ENCODE results near the gene CERCAM.

CERCAM gene, protein sequence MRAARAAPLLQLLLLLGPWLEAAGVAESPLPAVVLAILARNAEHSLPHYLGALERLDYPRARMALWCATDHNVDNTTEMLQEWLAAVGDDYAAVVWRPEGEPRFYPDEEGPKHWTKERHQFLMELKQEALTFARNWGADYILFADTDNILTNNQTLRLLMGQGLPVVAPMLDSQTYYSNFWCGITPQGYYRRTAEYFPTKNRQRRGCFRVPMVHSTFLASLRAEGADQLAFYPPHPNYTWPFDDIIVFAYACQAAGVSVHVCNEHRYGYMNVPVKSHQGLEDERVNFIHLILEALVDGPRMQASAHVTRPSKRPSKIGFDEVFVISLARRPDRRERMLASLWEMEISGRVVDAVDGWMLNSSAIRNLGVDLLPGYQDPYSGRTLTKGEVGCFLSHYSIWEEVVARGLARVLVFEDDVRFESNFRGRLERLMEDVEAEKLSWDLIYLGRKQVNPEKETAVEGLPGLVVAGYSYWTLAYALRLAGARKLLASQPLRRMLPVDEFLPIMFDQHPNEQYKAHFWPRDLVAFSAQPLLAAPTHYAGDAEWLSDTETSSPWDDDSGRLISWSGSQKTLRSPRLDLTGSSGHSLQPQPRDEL

DNA sequence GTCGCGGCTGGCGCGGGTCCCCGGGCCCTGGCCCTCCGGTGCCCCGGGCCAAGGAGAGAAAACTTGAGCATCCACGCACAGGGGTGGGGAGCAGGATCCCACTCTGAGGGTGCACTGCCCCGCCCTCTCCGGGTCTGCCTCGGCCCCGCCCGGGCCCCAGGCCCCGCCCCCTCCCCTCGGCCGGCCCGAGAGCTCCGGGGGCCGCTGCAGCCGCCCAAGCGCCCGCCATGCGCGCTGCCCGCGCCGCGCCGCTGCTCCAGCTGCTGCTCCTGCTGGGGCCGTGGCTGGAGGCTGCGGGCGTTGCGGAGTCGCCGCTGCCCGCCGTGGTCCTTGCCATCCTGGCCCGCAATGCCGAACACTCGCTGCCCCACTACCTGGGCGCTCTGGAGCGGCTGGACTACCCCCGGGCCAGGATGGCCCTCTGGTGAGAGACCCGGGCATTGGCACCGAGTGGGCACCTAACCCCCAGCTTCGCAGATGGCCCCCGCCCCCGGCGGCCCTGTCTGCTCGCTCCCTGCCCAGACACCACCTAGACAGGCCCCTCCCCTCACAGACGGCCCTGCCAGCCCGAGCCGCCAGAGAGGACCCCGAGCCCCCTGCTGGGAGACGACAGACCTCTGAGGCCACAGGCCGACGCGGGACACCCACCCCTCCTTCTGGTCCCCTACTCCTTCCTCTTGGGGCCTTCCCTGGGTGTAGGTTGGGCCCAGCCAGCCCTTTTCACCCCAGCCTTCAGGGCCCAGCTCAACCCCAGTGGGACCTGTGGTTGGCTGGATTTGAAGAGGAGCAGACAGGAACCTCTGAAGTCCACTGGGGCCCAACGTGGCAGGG lies at the start of gene CERCAM:
TSS of gene CERCAM (plus strand) at position 207 of the 831 bp plus-strand sequence. CDS start at position 228, 21 bp downstream.
- DNase-seq: peak in 30 of 56 donors; percentile 23 to 82 (median 52)

DNA sequence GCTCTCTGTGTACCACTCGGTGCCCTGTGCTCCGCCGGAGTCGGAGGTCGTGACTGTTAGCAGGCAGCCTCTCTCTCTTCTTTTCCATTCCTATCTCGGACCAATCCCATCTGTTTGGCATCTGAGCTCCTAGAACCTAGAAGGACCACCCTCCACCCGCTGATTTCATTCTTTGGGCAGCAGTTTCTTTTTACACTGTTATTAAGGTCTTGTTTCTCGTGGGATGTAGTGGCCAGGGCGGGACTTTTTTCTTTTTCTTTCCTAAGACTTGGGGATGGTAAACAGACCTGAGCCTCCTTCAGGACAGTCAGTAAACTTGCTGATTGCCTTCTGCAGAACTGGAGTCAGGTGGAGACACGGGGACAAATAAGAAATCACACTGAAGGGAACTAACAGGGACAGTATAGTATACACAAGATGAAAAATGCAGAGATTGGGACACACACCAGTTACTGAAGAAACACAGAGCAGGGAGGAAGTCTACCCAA lies 49.0 kb upstream of the CERCAM start:
- no peak for DNase-seq

DNA sequence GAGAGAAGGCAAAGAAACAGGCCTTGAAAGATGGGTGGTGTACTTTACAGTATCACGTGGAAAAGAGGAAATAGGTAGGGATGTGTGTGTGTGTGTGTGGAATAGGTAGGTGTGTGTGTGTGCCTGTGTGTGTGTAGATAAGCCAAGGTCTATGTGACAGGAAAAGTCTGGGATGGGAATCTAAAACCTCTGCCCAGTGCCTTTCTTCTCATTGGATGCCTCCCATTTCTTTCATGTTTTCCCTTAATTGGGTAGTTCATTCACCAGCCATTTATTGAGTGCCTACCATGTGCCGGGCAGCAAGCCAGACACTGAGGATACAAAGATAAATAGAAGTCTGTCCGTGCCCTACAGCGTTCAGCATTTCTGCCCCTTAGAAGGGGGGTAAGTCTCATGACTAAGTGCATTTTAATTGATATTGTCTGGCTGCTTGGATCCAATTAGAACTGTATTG lies 48.4 kb upstream of the CERCAM start:
- DNase-seq: peak in 40 of 56 donors; percentile 12 to 83 (median 52)

DNA sequence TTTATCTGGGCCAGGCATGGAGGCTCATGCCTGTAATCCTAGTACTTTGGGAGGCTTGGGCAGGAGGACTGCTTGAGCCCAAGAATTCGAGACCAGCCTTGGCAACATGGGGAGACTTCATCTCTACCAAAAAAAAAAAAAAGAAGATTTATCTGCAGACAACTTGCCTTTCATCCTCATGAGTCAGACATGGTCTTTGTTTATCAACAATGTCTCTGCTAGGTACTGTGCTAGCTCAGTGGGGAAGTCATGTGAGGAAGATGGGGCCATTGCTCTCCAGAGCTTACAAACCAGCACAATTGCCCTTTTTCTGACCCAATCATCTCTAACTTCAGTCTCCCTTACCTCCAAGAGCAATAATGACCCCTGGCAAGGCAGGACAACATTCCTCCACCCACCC lies 47.9 kb upstream of the CERCAM start:
- peak in 1 of 56 donors; percentile 31 for DNase-seq

DNA sequence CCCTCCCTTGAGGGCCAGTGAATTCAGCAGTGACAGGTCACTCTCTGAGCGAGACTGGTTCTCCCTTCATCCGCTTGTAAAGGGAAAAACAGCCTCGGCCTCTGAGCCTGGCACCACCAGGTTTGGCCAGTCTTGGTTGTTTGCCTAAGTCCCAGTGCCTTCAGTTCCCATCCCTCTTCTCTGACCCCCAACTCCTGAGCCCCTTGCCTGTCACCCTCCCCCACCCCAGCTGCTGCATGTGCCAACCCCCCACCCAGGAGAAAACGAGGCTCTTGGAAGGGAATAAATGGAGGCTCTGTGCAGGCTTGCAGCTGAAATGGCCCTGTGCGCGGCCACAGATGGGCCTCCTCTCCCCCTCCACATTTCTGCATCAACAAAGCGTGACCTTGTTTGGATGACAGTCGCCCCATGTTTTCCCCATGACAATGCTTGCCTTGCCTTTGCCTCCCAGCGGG lies 46.4 kb upstream of the CERCAM start:
- DNase-seq: peak in 54 of 56 donors; percentile 52 to 95 (median 85)

DNA sequence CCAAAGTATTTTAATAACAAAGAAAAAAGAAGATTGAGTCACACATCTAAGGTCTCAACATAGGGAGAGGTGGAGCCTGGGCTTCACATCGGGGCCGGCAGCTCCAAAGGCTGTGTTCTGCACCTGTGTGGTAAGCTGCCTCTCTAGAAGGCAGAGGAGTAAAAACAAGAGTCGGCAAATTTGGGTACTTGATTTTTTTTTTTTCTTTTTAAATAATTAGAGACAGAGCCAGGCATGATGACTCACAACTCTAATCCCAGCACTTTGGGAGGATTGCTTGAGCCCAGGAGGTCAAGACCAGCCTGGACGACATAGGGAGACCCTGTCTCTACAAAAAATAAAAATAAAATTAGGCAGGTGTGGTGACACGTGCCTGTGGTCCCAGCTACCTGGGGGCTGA lies 44.8 kb upstream of the CERCAM start:
- DNase-seq: no peak

DNA sequence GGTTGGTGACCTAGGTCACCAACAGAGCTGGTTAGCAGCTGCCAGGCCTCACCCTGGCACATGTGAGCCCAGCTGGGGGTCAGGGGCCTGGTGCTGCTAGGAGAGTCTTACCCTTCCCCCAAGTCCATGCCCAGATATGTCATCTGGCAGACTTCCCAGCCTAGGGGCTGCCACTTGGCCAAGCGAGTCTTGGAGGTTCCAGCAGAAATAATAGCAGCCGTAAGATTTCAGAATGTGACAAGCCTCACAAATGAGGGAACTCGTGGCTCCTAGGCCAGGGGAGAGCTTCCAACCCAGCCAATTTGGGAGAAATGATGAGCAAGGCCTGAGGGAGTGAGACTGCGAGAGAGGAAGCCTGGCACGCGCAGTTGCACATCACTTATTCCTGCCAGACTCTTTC lies 38.4 kb upstream of the CERCAM start:
- DNase-seq: peak in 41 of 56 donors; percentile 15 to 71 (median 50)

DNA sequence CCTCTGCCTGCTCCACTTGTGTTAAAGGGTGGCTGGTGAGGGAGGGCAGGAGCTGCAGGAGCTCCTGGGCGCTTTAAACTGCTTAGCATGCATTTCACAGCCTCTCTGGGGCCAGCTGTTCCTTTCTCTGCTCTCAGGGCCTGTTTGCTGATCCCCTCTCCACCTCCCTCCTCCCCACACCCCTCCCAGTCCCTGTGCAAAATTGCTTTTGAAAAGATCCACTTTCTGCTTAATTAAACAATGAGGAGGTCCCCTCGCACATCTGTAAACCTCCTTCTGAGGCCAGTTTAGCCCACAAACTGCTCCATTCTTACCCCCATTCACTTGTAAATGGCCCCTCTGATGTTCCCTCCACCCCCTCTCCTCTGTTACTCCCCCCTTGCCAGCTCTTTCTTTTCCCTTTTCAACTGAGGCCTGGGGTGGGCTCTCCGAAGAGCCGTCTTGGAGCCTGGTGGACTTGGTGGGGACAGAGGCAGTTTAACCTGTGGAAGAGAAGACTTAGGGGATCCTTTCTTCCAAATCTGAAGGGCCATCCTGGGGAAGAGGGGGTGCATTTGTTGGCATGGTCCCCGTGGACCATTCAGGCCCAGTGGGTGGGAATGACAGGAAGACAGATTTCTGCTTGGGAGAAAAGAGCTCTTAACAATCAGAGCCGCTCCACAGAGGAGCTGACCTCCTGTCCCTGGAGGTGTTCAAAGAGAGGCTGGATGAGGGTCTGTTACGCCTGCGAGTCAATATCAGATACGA lies 37.5 kb upstream of the CERCAM start:
- peak in 50 of 56 donors; percentile 23 to 85 (median 62) for DNase-seq

DNA sequence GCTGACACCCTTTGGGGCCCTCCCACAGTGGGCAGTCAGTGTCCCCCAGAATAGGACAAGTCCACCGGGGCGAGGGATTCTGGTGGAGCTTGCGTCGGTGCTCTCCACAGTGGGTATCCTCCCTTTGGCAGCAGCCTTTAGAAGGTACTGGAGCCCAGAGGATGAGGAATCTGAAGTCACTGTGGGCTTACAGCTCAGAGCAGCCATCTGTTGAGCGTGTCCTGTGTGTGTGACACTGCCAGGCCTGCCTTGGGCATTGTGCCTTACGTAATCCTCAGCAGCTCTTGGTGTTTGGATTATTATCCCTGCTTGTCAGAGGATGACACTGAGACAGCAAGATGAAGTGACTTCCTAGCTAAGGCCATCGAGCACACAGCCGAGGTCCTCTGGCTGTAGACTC lies 36.9 kb upstream of the CERCAM start:
- DNase-seq: peak in 47 of 56 donors; percentile 20 to 86 (median 62)

DNA sequence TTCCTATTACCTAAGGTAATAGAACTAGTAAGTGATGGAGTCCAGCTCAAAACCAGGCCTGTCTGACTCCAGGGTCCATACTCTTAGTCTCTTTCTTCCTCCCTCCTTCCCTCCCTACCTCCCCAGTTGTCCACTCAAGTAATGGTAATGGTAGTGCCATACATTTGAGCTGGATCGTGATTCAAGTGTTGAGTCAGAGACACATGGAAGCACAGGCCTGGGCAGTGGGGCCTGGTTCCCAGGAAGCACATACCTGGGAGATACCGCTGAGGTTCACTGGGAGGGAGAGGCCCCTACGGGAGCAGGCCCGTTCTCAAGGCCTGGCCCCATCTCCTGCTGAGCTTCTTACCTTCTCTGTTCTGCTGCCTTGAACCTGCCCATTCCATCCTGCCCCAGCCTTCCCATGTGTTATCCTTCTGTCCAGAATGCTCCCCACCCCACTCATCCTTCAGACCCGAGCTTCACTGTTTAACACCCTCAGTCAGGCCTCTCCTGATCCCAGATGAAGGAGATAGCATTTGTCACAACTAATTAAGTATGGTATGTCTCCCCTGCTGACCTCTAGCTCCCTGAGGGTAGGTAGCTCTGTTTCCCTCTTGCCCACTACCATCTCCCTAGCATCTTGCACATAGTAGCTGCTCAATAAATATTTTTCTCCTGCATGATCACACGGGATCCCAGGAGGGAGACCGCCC lies 35.7 kb upstream of the CERCAM start:
- DNase-seq: no peak

DNA sequence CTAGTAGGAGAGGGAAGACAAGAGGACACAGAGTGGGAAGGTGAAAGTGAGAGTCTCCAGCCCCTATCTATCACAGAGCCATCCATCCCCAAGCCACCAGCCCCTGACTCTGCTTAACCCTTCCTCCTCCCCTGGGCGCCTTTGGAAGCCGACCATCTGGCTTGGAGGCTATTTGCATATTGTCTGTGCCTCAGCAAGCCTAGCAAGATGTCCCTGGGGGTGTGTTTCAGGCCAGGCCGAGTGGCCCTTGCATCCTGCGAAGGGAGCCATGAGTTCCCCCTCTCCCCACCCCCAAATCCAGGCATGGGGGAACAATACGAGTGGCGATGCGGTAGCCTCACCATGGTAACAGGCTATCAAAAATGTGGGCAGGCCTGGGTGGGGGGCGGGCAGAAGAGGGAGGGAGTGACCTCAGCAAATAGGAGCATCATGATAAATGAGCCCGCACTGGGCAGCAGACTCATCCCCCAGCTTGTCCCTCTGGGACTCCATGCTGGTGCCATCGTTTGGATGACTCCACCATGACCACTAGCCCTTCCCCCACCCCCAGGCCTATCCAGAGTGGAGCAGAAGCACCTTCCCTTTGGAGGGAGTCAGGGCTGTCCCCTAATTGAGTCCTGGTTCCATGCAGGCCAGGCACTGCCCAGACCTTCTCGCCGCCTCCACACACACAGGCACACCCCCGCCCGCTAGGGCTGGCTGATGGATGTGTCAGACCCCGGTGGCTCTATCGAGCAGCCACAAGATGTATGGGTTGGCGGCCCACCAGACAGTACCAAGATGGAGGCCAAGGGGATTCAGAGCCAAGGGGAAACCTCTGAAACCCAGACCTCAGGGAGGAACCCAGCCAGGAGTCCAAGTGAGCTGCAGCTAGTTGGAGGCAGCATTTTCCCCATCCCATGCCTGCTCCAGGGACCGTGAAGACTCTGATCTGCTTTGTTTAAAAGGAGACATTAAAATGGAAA lies 34.9 kb upstream of the CERCAM start:
- peak in 2 of 56 donors; percentile 20 to 21 for DNase-seq

DNA sequence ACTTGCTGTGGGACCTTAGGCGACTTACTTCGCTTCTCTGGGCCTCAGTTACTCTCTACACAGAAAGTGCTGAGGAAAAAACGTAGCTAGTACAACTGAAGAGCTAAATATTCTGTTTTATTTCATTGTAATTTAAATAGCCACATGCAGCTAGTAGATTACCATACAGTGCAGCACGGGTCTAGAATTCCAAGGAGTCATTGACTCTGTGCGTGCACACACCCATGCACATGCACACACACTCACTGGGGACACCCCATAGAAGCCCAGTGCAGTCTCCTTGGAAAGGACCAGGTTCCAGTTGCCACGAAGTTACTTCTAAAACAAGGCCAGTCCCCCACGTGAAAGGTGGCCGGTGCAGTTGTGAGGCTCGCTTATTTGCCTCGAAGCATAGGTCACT lies 32.5 kb upstream of the CERCAM start:
- DNase-seq: peak in 1 of 56 donors; percentile 14

DNA sequence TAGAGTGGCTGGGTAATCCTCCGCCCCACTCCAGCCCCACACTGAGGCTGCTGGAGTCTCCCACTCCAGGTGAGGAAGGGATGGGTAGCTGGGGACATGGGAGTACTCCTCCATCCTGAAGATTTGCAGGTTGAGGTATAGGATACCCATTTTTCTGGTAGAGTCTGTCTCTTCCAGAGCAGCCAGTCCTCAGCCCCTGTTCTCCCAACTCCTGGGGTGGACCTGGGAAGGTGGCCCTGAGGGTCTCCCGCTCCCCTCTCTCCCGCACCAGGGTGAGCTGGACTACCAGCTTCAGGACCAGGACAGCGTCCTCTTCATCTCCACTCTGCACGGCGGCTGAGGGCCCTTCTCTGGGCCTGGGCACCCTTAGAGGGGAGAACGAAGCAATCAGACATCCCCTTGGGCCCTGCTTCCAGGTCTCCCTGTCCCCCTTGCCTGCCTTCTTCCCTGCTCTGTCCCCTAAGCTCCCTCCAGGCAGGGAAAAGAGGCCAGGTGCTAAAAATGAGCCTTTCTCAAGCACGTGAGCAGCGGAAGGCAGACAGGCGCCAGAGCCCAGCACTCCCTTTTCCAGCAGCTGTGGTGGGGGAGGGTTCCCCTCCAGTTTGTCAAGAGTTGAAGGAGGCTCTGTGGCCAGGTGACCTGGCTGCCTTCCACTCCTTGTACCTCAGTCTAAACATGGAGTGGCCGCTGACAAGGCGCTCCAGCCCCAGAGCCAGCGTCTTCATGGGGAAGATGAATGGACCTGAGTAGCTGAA lies 31.1 kb upstream of the CERCAM start:
- DNase-seq: peak in 15 of 56 donors; percentile 29 to 69 (median 42)

DNA sequence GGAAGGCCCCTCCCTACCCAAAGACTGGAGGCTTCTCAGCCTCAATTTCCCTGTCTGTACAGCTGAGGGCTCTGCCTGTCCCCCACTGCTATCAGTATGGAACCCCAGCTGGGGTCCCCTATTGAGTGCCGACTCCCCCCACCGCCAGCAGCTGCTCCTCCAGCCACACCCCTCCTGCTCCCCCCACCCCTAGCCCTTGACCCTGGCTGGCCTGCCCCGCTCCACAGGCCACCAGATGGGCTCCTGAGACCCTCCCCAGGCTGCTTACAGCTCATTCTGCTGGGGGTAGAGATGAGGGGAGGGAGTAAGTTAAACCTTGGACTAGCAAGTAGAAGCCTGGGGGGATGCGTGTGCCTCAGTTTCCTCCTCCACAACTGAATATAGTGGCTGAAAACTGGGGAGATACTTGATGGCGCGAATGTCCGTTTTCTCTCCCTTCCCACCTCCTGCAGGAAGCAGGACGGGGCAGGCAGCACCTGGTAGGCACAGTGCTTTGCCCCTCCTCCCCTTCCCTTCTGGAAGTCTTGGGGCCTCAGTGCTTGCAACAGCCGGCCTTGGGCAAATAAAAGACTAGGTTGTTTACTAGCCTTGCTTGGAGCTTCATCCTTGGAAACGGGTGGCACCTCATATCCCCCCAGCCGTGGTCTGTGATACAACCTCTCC lies 30.4 kb upstream of the CERCAM start:
- peak in 13 of 56 donors; percentile 27 to 70 (median 65) for DNase-seq

DNA sequence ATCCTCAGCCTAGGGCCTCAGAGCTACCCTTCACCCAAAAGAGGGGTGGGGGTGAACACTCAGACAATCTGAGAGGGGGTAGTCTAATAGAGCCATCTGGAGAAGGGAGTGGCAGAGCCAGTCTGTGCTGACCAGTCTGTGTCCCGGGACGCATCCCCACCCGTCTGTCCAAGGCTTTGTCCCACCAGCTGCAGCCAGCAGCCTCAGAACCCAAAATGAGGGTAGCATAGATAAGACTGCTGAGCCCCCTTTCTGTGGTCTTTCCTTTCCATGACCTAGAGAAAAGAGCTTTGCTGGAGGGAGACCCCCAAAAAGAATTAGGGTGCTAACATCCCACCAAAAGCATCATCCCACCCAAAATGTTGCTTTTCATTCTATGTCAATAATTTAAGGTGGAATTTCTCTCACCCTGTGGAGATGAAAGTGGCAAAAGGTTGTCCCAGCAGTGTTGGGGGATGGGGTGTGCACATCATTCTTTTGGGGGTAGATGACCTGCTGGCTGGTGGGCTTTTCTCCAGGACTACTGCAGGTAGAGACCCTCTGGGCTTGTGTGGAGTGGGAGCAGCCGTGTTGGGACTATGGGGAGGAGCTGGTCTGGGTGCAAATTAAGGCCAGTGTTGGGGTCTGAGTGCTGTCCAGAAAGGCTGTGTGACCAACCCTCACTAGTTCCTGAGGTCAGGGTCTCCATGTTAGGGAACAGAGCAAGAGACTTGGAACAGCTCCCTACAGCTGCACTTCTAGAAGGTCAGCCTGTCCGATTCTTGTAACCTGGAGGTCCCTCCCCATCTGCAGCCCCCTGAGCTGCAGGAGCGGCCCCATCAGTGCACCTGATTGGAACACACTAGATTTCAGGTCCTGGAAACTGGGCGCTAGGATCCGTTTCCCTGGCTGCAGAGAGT lies 29.6 kb upstream of the CERCAM start:
- peak in 39 of 56 donors; percentile 18 to 82 (median 62) for DNase-seq

DNA sequence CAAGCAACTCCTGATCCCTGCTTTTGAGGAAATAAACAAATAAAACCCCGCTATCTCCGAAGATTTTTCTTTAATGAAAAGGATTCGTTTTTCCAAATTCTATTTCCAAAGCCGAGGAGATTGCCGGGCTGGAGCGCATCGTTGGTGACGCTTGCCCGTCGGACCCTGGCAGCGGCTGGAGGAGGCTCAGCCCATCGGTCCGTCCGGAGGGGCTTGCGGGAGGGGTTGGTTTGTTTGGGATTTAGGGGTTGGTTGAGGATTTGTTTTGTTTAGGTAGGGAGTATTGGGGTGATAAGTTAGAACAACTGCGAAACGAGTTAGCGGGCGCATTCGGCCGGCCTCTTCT lies 28.7 kb upstream of the CERCAM start:
- peak in 2 of 56 donors; percentile 14 to 43 for DNase-seq
